ENCODE results near the gene S100A14.

DNA sequence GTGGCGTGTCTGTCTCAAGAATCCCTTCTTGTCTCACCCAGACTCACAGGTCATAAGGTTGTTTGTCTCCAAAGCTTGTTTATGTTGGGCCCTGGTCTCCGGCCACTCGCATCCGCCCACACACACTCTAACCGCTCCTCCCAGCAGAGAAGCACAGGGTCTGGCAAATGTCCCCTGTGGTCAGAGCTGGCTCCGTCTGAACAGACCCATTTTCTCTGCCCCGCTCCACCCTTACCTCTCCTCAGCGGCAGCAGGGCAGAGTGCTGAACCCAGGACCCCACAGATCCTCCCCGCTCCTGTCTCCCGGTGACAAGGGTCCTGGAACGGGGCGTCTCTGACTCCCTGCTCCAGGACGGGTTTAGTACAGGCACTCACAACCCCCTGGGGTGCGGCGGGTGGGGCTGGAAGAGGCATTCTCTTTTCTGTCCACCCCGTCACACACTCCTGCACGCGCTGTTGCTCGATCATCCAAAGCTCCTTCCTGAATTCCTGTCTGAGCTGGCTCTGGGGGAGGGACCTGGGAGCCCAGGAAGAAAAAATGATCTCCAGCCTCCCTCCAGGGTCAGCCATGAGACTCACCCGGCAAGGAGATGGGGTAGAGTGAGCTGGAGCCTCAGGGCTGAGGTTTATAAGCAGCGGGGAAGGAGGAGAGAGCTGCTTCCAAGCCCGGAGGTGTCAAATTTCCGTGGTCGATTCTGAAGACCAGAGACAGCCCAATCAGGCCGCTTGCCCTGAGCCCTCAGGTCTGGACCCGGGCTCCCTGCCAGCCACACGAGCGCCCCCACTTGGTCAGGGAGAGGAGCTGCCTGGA, 11.0 kb upstream of the S100A14 start, which contains the start of gene S100A13:
- TF ChIP-seq, protein P1, sequence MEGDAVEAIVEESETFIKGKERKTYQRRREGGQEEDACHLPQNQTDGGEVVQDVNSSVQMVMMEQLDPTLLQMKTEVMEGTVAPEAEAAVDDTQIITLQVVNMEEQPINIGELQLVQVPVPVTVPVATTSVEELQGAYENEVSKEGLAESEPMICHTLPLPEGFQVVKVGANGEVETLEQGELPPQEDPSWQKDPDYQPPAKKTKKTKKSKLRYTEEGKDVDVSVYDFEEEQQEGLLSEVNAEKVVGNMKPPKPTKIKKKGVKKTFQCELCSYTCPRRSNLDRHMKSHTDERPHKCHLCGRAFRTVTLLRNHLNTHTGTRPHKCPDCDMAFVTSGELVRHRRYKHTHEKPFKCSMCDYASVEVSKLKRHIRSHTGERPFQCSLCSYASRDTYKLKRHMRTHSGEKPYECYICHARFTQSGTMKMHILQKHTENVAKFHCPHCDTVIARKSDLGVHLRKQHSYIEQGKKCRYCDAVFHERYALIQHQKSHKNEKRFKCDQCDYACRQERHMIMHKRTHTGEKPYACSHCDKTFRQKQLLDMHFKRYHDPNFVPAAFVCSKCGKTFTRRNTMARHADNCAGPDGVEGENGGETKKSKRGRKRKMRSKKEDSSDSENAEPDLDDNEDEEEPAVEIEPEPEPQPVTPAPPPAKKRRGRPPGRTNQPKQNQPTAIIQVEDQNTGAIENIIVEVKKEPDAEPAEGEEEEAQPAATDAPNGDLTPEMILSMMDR (IDR thresholded peaks at IDR 0.05), result peak in 4 of 6 experiments; percentile 59 to 83 (median 68)
- TF ChIP-seq POLR2AphosphoS5 (IDR thresholded peaks at IDR 0.05) (peak; percentile 45 to 79), POLR2A (IDR thresholded peaks at IDR 0.05) (peak in 3 of 4 donors; percentile 22 to 72 (median 66))

All from upper lobe of left lung (tissue), 4 donors.